BE2C (cell line): ENCODE measurements around the gene TBKBP1.

Experiments
- DNase-seq: peaks from one replicate; pipeline ENCODE4 v3.0.0-alpha.2; 2020
- H3K27me3 ChIP-seq: fragments of 250-450 bp; sonication (Bioruptor Pico); 2 replicates; pipeline ENCODE4 v1.5.1; 2020; ENCODE audit warnings: mild to moderate bottlenecking
- H3K36me3 ChIP-seq: fragments of 250-450 bp; sonication (Bioruptor Pico); 2 replicates; pipeline ENCODE4 v1.5.1; 2020; ENCODE audit warnings: mild to moderate bottlenecking
- H3K4me1 ChIP-seq: fragments of 250-450 bp; sonication (Bioruptor Pico); 2 replicates; pipeline ENCODE4 v1.5.1; 2020
- H3K4me3 ChIP-seq: 2 replicates; pipeline ENCODE4 v1.5.1; 2011; ENCODE audit warnings: low read depth, low read length
- H3K9me3 ChIP-seq: fragments of 250-450 bp; sonication (Bioruptor Pico); 2 replicates; pipeline ENCODE4 v1.5.1; 2020
- TF ChIP-seq, protein P1 (sequence below): IDR thresholded peaks from 2 replicates; pipeline ENCODE4 v1.5.1; 2012; ENCODE audit warnings: mild to moderate bottlenecking, low read depth, low read length

TBKBP1 gene

GRCh38 chr17:47664624-47664941 lies 29.4 kb upstream of the TBKBP1 start:
- H3K9me3 ChIP-seq = no peaks in the 10 kb centered on the region
- H3K27me3 ChIP-seq = no peaks in the 10 kb centered on the region
- H3K4me1 ChIP-seq = no peaks in the 10 kb centered on the region
- H3K4me3 ChIP-seq = no peak overlapping the region
- no peak for DNase-seq
- H3K36me3 ChIP-seq = peaks cover 91% of the 10 kb centered on the region
- TF ChIP-seq, protein P1, sequence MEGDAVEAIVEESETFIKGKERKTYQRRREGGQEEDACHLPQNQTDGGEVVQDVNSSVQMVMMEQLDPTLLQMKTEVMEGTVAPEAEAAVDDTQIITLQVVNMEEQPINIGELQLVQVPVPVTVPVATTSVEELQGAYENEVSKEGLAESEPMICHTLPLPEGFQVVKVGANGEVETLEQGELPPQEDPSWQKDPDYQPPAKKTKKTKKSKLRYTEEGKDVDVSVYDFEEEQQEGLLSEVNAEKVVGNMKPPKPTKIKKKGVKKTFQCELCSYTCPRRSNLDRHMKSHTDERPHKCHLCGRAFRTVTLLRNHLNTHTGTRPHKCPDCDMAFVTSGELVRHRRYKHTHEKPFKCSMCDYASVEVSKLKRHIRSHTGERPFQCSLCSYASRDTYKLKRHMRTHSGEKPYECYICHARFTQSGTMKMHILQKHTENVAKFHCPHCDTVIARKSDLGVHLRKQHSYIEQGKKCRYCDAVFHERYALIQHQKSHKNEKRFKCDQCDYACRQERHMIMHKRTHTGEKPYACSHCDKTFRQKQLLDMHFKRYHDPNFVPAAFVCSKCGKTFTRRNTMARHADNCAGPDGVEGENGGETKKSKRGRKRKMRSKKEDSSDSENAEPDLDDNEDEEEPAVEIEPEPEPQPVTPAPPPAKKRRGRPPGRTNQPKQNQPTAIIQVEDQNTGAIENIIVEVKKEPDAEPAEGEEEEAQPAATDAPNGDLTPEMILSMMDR = no peak

DNA sequence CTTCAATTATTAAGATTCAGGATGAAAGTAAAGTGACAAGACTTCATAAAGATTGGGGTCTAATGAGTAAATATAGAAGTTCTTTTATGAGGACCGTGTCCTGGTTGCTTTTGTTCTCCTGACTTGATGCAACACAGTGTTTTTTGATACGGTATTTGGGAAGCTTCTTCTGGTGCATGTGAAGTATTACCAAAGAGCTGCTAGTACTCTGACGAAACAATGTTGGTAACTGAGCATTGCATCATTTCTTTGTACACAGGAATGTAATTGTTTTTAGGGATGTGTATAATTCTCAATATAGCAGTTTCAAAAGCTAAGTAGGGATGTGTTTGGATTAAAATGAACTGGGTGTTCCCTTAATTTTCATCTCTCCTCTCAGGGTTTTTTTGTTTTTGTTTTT lies 28.3 kb upstream of the TBKBP1 start:
- no peak for DNase-seq
- TF ChIP-seq, protein P1 = no peak
- no peak overlapping the region for H3K4me3 ChIP-seq
- H3K36me3 ChIP-seq = peaks cover 93% of the 10 kb centered on the region
- no peaks in the 10 kb centered on the region for H3K9me3 ChIP-seq
- no peaks in the 10 kb centered on the region for H3K4me1 ChIP-seq
- no peaks in the 10 kb centered on the region for H3K27me3 ChIP-seq

GRCh38 chr17:47669081-47669480 lies 24.9 kb upstream of the TBKBP1 start:
- TF ChIP-seq, protein P1 = no peak
- Histone ChIP-seq H3K9me3 (no peaks in the 10 kb centered on the region), H3K4me3 (no peak overlapping the region), H3K4me1 (no peaks in the 10 kb centered on the region), H3K27me3 (no peaks in the 10 kb centered on the region), H3K36me3 (peaks cover 95% of the 10 kb centered on the region)
- no peak for DNase-seq

DNA sequence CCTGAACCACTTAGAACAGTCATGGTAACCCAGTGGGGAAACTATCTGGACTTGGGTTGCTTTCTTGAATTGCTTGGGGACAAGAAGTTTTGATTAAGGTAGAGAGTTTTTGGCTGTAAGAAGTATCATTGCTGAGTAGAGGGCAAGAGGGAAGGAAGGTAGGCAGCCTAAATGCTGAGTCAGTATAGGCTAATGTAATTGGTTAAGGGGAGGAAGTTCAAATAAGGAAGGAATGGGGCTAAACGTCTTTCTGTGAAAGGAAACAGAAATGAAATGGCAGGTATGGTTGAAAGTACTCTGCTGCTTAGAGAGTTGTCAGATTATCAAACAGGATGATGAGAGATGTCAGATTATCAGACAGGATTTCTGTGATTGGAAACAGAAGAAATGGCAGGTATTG lies 23.9 kb upstream of the TBKBP1 start:
- no peak for DNase-seq
- Histone ChIP-seq H3K4me1 (no peaks in the 10 kb centered on the region), H3K36me3 (peaks cover 95% of the 10 kb centered on the region), H3K4me3 (no peak overlapping the region), H3K9me3 (no peaks in the 10 kb centered on the region), H3K27me3 (no peaks in the 10 kb centered on the region)
- TF ChIP-seq, protein P1 = no peak

DNA sequence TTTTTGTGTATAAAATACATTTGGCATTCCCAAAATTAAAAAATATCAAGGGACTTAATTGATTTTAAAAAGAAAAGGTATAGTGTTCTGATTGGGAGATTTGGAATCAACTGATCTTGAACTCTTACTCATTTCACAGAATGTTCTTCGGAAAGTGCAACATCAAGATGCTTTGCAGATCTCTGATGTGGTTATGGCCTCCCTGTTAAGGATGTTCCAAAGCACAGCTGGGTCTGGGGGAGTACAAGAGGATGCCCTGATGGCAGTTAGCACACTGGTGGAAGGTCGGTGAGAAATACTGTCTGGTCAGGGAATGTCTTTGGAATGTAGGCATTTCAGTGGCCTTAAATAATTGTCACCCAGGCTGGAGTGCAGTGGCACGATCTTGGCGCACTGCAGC lies 19.5 kb upstream of the TBKBP1 start:
- Histone ChIP-seq H3K36me3 (peaks cover 100% of the 10 kb centered on the region), H3K4me1 (no peaks in the 10 kb centered on the region), H3K4me3 (no peak overlapping the region), H3K9me3 (no peaks in the 10 kb centered on the region), H3K27me3 (no peaks in the 10 kb centered on the region)
- DNase-seq = no peak
- TF ChIP-seq, protein P1 = no peak

GRCh38 chr17:47675380-47676198 lies 18.4 kb upstream of the TBKBP1 start:
- no peak overlapping the region for H3K4me3 ChIP-seq
- H3K9me3 ChIP-seq = no peaks in the 10 kb centered on the region
- no peaks in the 10 kb centered on the region for H3K4me1 ChIP-seq
- H3K36me3 ChIP-seq = peaks cover 100% of the 10 kb centered on the region
- DNase-seq = no peak
- H3K27me3 ChIP-seq = no peaks in the 10 kb centered on the region
- TF ChIP-seq, protein P1 = no peak
